Measurements from ENCODE around the gene ZBTB20. TPM values are rescaled to one million over a fixed set of nuclear protein-coding genes. Genes with fewer than 3 reads are reported as not detected.

Gene ZBTB20
- total and polyA plus RNA-seq, 4 donors = 0.88 to 83.2 (median 20.4) TPM

DNA sequence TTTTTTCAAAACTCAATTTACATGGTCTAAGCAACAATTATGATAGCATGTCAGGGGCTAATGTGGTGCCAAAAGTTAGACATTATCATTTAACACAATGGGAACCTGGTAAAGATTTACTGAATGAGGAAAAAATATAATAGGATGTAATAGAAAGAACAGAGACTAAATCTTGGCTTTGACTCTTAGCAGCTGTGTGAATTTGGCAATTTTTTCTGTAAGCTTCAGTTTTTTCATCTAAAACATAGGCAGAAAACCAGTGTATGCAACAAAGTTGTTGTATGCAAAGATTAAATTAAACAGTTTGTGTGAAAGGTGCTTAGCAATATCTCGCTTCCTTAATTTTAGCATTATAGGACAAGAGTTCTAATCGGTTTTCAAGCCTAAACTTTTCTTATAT is 57.6 kb downstream of the ZBTB20 start:
- WGBS = 98% methylated on average over 2 of the region's 2 CpGs
- H3K36me3 ChIP-seq (ENCODE audit: control insufficient read depth in 4 of 4, insufficient read depth in 3 of 4, low read depth in 1 of 4, low read length in 3 of 4) = no peaks in the 10 kb centered on the region
- no peak overlapping the region for H3K27ac ChIP-seq (ENCODE audit: low read depth in 1 of 2, low read length in 2 of 2)
- no peaks in the 10 kb centered on the region for H3K27me3 ChIP-seq (ENCODE audit: control insufficient read depth in 4 of 4, insufficient read depth in 4 of 4, low read length in 3 of 4)
- H3K4me1 ChIP-seq (ENCODE audit: control insufficient read depth in 4 of 4, insufficient read depth in 4 of 4, low read length in 3 of 4) = peaks cover 4 to 11% (median 5%) of the 10 kb centered on the region in 4 donors
- TF ChIP-seq, protein P1, sequence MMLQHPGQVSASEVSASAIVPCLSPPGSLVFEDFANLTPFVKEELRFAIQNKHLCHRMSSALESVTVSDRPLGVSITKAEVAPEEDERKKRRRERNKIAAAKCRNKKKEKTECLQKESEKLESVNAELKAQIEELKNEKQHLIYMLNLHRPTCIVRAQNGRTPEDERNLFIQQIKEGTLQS (IDR thresholded peaks at IDR 0.05) = no peak
- no peak for TF ChIP-seq SP1 (IDR thresholded peaks at IDR 0.05)
- TF ChIP-seq, protein P2, sequence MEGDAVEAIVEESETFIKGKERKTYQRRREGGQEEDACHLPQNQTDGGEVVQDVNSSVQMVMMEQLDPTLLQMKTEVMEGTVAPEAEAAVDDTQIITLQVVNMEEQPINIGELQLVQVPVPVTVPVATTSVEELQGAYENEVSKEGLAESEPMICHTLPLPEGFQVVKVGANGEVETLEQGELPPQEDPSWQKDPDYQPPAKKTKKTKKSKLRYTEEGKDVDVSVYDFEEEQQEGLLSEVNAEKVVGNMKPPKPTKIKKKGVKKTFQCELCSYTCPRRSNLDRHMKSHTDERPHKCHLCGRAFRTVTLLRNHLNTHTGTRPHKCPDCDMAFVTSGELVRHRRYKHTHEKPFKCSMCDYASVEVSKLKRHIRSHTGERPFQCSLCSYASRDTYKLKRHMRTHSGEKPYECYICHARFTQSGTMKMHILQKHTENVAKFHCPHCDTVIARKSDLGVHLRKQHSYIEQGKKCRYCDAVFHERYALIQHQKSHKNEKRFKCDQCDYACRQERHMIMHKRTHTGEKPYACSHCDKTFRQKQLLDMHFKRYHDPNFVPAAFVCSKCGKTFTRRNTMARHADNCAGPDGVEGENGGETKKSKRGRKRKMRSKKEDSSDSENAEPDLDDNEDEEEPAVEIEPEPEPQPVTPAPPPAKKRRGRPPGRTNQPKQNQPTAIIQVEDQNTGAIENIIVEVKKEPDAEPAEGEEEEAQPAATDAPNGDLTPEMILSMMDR (IDR thresholded peaks at IDR 0.05; ENCODE audit: low read depth, low read length, missing input control) = no peak
- TF ChIP-seq, protein P3, sequence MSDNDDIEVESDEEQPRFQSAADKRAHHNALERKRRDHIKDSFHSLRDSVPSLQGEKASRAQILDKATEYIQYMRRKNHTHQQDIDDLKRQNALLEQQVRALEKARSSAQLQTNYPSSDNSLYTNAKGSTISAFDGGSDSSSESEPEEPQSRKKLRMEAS (IDR thresholded peaks at IDR 0.05) = no peak
- no peak for DNase-seq (ENCODE audit: low spot score)
- no peak overlapping the region for H3K4me3 ChIP-seq (ENCODE audit: low read depth in 1 of 3, low read length in 3 of 3)
- no peak overlapping the region for H3K9ac ChIP-seq (ENCODE audit: low read depth in 1 of 2, low read length in 2 of 2)
- no peaks in the 10 kb centered on the region for H3K9me3 ChIP-seq (ENCODE audit: control insufficient read depth in 4 of 4, low read length in 3 of 4)

DNA sequence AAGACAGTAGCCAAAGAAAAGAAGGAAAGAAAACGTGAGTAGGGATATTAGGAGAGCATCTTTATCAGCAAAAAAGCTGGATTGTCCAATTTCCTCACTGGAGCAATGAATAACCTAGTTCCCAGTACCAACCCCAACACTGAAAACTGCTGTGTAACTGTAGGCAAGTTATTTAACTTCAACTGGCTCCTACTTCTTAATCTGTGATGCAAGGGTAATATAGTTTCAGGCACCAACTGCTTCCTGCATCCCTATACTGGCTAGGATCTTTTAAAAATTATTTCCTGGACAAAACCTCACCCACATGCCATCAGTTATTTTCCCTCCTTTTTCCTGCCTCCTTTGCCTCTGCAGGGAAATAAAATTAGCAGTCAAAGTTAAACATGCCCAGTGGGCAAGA is 59.6 kb downstream of the ZBTB20 start:
- 83% methylated on average over 1 of the region's 1 CpG for WGBS
- Histone ChIP-seq H3K9ac (ENCODE audit: low read depth in 1 of 2, low read length in 2 of 2) (no peak overlapping the region), H3K36me3 (ENCODE audit: control insufficient read depth in 4 of 4, insufficient read depth in 3 of 4, low read depth in 1 of 4, low read length in 3 of 4) (no peaks in the 10 kb centered on the region), H3K4me1 (ENCODE audit: control insufficient read depth in 4 of 4, insufficient read depth in 4 of 4, low read length in 3 of 4) (peaks cover 3 to 7% (median 5%) of the 10 kb centered on the region in 4 donors), H3K27me3 (ENCODE audit: control insufficient read depth in 4 of 4, insufficient read depth in 4 of 4, low read length in 3 of 4) (no peaks in the 10 kb centered on the region), H3K4me3 (ENCODE audit: low read depth in 1 of 3, low read length in 3 of 3) (no peak overlapping the region), H3K9me3 (ENCODE audit: control insufficient read depth in 4 of 4, low read length in 3 of 4) (no peaks in the 10 kb centered on the region), H3K27ac (ENCODE audit: low read depth in 1 of 2, low read length in 2 of 2) (no peak overlapping the region)
- TF ChIP-seq JUND (IDR thresholded peaks at IDR 0.05) = no peak
- no peak for TF ChIP-seq GABPA (IDR thresholded peaks at IDR 0.05 in 1 of 2, conservative IDR thresholded peaks at IDR 0.05 in 1 of 2)
- no peak for TF ChIP-seq FOXA2 (IDR thresholded peaks at IDR 0.05)
- TF ChIP-seq, protein P4, sequence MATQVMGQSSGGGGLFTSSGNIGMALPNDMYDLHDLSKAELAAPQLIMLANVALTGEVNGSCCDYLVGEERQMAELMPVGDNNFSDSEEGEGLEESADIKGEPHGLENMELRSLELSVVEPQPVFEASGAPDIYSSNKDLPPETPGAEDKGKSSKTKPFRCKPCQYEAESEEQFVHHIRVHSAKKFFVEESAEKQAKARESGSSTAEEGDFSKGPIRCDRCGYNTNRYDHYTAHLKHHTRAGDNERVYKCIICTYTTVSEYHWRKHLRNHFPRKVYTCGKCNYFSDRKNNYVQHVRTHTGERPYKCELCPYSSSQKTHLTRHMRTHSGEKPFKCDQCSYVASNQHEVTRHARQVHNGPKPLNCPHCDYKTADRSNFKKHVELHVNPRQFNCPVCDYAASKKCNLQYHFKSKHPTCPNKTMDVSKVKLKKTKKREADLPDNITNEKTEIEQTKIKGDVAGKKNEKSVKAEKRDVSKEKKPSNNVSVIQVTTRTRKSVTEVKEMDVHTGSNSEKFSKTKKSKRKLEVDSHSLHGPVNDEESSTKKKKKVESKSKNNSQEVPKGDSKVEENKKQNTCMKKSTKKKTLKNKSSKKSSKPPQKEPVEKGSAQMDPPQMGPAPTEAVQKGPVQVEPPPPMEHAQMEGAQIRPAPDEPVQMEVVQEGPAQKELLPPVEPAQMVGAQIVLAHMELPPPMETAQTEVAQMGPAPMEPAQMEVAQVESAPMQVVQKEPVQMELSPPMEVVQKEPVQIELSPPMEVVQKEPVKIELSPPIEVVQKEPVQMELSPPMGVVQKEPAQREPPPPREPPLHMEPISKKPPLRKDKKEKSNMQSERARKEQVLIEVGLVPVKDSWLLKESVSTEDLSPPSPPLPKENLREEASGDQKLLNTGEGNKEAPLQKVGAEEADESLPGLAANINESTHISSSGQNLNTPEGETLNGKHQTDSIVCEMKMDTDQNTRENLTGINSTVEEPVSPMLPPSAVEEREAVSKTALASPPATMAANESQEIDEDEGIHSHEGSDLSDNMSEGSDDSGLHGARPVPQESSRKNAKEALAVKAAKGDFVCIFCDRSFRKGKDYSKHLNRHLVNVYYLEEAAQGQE (IDR thresholded peaks at IDR 0.05) = no peak
- DNase-seq (ENCODE audit: low spot score) = no peak

DNA sequence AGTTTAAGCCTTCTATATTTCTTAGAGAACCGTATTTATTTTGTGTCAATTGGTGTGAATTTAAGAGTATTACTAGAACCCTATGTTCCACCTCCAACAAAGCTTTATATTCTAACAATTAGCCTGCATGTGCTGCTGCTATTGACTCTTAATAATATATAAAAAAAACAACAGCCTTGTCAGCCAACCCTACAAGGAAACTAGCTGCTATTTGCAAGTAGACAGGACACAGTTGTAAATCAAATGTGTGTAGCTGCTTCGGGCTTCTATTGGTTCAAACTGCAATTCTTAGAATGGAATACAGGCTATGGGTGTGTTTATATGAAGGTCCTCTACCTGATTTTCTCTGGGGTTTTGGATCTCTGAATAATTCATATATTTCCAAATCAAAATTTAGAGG is 60.7 kb downstream of the ZBTB20 start:
- Histone ChIP-seq H3K4me3 (ENCODE audit: low read depth in 1 of 3, low read length in 3 of 3) (no peak overlapping the region), H3K27me3 (ENCODE audit: control insufficient read depth in 4 of 4, insufficient read depth in 4 of 4, low read length in 3 of 4) (no peaks in the 10 kb centered on the region), H3K9ac (ENCODE audit: low read depth in 1 of 2, low read length in 2 of 2) (no peak overlapping the region), H3K9me3 (ENCODE audit: control insufficient read depth in 4 of 4, low read length in 3 of 4) (no peaks in the 10 kb centered on the region), H3K4me1 (ENCODE audit: control insufficient read depth in 4 of 4, insufficient read depth in 4 of 4, low read length in 3 of 4) (peaks cover 0 to 4% (median 2%) of the 10 kb centered on the region in 4 donors), H3K36me3 (ENCODE audit: control insufficient read depth in 4 of 4, insufficient read depth in 3 of 4, low read depth in 1 of 4, low read length in 3 of 4) (no peaks in the 10 kb centered on the region), H3K27ac (ENCODE audit: low read depth in 1 of 2, low read length in 2 of 2) (no peak overlapping the region)
- DNase-seq (ENCODE audit: low spot score) = no peak
- 88% methylated on average over 2 of the region's 2 CpGs for WGBS
- no peak for TF ChIP-seq FOXA1 (IDR thresholded peaks at IDR 0.05)
- TF ChIP-seq RAD21 (IDR thresholded peaks at IDR 0.05) = no peak
- no peak for TF ChIP-seq RXRA (IDR thresholded peaks at IDR 0.05)
- TF ChIP-seq GABPA (IDR thresholded peaks at IDR 0.05 in 1 of 2, conservative IDR thresholded peaks at IDR 0.05 in 1 of 2) = no peak
- TF ChIP-seq FOXA2 (IDR thresholded peaks at IDR 0.05) = no peak
- TF ChIP-seq, protein P1 (IDR thresholded peaks at IDR 0.05) = no peak
- TF ChIP-seq TAF1 (conservative IDR thresholded peaks at IDR 0.05) = no peak
- TF ChIP-seq, protein P4 (IDR thresholded peaks at IDR 0.05) = no peak
- TF ChIP-seq YY1 (IDR thresholded peaks at IDR 0.05) = no peak
- TF ChIP-seq, protein P2 (IDR thresholded peaks at IDR 0.05; ENCODE audit: low read depth, low read length, missing input control) = no peak
- TF ChIP-seq HNF4G (IDR thresholded peaks at IDR 0.05) = no peak
- TF ChIP-seq NR2F2 (IDR thresholded peaks at IDR 0.05) = no peak

Measured in liver (tissue), 9 donors.